ENCODE results near the gene VNN1.
"Not testable (repeated sequence)": the region's sequence is repeated elsewhere in the genome, so short reads cannot be mapped to it uniquely, and the experiment has no call there.

The VNN1 gene

DNA sequence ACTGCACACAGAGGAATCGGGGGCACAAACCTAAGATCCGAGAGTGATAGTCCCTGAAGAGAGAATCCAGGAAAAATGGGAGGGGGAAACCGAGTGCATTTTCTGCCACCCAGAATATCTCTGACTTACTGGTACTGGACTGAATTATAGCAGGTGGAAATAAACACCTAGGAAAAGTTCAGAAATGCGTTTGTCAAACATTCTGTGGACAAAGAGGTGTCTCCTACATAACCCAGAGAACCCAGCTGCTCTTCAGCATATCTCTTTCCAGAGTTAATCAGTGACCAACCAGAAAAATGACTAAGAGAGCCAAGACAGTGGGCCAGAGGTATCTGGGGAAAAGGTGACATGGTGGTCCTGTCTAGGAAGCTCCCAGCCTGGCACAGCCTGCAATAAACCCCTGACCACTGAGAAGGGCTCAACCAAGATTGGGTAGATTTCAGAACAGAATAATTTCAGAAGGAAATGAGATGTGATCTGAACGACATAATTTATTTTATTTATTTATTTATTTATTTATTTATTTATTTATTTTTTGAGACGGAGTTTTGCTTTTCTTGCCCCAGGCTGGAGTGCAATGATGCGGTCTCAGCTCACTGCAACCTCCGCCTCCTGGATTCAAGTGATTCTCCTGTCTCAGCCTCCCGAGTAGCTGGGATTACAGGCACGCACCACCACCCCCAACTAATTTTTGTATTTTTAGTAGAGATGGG is 6.0 kb upstream of the VNN1 start:
- DNase-seq: no peak

- no peak for DNase-seq
These were observed 2.2 kb upstream of the VNN1 start for GRCh38 chr6:132715881-132716637.

DNA sequence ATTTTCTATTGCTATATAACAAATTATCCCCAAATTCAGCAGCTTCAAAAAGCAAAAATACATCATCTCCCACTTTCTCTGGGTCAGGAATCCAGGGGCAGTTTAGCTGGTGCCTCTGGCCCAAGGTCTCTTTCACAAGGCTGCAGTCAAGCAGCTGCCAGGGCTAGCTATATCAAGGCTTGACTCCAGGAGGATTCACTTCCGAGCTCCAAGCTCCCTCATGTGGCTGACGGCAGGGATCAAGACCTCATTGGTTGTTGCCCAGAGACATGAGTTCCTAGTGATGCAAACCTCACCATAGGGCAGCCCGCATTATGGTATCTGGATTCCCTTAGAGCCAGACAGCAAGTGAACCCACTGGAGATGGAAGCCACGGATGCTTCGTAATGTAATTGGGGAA is 1.3 kb upstream of the VNN1 start:
- DNase-seq: no peak

DNA sequence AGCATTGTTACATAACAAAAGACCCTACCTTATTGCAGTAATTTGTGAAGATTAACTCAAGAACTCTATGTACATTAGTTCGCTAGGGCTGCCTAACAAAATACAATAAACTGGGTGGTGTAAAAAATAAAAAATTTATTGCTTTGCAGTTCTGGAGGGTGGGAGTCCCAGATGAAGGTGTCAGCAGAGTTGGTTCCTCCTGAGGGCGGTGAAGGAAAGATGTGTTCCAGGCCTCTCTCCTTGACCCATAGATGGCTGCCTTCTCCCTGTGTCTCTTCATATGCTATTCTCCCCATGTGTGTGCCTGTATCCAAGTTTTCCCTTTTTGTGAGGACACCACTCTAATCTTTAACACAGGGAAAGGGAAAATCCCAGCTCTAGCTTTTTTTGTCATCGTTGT is 305 bp upstream of the VNN1 start:
- no peak for DNase-seq

- DNase-seq: no peak
These were observed 1.5 kb downstream of the VNN1 start for GRCh38 chr6:132712366-132712765.

GRCh38 chr6:132708771-132709170 is 5.1 kb downstream of the VNN1 start:
- no peak for DNase-seq

GRCh38 chr6:132708002-132708401 is 5.9 kb downstream of the VNN1 start:
- no peak for DNase-seq

- not testable (repeated sequence) for DNase-seq
These were observed 7.1 kb downstream of the VNN1 start for GRCh38 chr6:132706756-132707155.

DNA sequence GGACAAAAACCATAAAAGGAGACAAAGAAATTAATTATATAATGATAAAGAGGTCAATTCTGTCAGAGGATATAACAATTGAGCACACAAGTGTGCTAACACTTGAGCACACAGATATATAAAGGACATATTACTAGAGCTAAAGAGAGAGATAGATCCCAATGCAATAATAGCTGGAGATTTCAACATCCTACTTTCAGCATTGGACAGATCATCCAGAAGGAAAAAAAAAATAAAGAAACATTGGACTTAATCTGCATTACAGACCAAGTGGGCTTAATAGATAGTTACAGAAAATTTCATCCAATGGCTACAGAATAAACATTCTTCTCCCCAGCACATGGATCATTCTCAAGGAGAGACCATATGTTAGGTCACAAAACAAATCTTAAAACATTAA is 9.9 kb downstream of the VNN1 start:
- no peak for DNase-seq

DNA sequence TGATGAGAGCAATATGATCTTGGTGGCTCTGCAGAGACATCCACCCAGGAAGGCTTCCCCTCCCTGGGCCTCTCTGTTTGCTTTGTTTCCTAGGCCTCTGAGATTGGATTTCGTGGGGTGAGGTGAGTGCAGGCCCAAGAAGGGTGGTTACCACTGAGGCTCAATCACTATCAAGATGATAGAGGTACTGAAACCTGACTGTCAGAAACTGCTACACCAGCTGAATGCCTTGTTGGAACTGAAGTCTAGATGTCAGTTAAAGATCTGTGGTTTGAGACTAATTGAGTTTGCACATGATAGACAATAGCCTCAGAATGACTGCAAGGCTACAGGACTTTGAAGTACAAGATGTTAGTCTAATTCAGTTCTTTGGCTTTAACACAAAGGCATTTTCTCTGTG is 15.2 kb downstream of the VNN1 start:
- no peak for DNase-seq

DNA sequence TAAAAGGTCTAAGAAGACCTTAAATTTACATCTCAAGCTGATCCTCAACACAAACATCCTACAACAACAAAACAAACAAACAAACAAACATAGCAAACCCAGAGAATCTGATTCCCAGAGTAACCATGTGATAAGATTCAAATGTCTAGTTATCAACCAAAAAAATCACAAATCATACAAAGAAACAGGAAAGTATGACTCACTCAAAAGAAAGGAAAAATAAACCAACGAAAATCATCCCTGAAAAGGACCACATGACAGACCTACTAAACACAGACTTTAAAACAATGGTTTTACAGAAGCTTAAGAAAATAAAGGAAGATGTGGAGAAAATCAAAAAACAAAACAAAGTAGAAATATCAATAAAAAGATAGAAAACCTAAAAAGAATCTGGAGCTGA is 18.1 kb downstream of the VNN1 start:
- no peak for DNase-seq

DNA sequence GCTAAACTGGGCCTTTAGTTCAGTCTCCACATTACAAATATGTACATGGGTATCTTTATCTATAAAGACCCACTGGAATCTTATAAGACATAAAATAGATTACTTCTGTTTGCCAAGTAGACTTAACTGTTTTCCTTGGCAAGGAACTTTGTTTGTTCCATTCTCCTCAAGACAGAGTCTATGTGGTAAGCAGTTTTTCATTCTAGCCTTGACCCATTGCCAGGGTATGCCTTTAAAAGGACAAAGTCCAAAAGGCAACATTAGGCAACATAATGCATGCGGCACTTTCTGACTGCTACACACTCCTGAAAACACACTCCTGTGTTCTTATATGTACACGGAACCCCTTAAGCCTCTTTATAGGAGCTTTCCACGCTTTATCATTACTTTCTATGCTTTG is 20.4 kb downstream of the VNN1 start:
- DNase-seq: no peak

DNA sequence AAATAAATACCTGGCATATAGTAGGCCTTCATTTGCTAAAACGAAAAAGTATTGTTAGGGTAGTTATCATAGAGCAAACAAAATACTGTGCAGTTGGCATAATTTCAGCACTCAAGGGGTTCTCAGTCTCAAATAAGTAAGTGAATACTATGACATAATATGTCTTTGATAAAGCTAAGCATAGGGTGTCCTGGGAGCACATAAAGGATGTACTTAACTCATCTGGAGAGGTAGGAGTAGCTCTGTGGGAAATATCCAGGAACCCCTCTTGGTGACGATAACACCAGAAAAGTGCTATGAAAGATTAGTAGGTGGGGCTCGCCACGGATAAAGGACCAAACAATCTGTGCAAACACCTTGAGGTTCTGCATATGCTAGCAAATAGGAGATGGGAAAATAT is 23.2 kb downstream of the VNN1 start:
- DNase-seq: no peak

DNA sequence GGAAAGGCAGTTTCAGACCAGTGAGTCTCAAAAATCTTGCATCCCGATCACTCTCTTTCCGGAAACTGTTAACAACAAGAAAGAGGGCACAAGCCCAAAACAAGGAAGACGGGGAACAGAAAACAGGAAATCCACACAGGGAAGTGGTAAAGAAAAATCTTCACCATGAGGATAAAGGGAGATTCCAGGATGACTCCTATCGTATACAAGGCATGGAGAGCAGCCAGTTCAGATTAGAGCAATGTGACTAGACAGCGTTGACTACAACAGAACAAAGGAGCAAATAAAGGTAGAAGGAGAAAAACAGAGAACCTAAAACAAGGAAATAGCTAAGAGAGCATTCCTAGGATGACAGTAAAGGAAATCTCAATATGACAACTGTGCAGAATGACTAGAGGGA is 26.5 kb downstream of the VNN1 start:
- no peak for DNase-seq

- DNase-seq: no peak
These were observed 27.3 kb downstream of the VNN1 start for GRCh38 chr6:132686531-132686930.

DNA sequence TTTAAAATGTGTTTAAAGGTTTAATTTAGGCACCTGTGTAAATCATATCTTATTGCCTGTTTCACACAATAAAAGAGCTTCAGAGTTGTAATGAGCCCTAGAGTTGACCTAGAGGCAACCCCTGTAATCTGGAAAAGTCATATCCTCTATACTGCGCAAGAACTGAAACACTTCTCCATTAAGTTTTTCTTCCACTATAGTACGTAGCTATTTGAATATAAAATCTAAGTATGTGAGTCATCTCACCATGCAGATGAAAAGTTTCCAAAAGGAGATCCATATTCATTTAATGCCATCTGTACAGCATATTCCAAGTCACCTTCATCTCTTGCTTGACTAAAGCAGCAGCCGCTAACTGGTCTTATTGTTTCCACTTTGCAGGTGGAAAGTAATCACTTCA is 28.8 kb downstream of the VNN1 start:
- no peak for DNase-seq

DNA sequence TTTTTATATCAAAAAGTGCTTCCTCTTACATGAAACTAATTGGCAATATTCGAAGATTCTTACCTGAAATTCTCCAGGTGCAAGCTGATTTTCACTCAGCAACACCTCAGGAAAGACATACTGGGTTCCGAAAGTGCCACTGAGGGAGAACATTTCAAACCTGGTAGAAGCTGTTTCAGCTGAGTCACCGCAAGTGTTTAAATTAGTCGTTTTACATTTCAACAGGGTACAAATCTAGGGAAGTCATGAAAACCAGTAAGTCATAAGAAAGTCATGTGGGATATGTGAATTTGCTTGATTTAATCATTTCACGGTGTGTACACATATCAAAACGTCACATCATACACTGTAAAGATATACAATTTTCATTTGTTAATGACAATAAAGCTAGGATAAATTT is 29.6 kb downstream of the VNN1 start:
- DNase-seq: no peak

DNA sequence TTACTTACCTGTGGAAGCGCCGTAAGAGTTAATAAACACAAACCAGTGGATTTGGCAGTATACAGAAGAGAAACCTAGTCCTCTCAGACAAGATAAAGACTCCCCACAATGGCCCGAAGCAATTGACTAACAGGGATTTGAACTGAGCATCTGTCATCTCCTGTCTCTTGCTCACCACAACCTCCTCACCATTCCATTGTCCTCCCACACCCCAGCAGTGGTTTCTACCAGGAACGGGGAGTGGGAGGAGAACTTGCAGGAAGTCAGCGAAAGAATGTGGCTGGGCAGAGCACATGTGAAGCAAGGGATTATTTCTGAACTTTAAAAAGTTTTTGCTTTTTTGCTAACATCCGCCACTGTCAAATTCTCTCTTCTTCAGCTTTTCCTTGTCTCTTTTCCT is 30.3 kb downstream of the VNN1 start:
- no peak for DNase-seq

DNA sequence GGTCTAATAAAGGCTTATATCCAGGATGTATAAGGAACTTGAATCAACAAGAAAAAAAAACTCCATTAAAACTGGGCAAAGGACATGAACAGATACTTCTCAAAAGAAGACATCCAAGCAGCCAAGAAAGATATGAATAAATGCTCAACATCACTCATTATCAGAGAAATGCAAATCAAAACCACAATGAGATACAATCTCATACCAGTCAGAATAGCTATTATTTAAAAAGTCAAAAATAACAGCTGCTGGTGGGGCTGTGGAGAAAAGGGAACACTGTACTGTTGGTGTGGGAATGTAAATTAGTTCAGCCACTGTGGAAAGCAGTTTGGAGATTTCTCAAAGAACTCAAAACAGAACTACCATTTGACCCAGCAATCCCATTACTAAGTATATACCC is 34.8 kb downstream of the VNN1 start:
- DNase-seq: not testable (repeated sequence)

- no peak for DNase-seq
These were observed 38.1 kb downstream of the VNN1 start for GRCh38 chr6:132675749-132676148.

- DNase-seq: no peak
These were observed 38.9 kb downstream of the VNN1 start for GRCh38 chr6:132675002-132675401.

GRCh38 chr6:132673376-132674094 is 40.3 kb downstream of the VNN1 start:
- DNase-seq: no peak

GRCh38 chr6:132671295-132671694 is 42.6 kb downstream of the VNN1 start:
- no peak for DNase-seq

GRCh38 chr6:132669690-132670291 is 44.1 kb downstream of the VNN1 start:
- no peak for DNase-seq
